Cardiac muscle cell (in vitro differentiated cells and primary cell): ENCODE measurements around the gene MEGF9. TPM values are rescaled to one million over a fixed set of nuclear protein-coding genes. Genes with fewer than 3 reads are reported as not detected.
"Not testable (repeated sequence)": the region's sequence is repeated elsewhere in the genome, so short reads cannot be mapped to it uniquely, and the experiment has no call there.

Experiments used
- DNase-seq, 2 donors: peaks; one replicate each; pipeline versions ENCODE4 v3.0.0 to v3.0.0-alpha.2; 2010 to 2017; ENCODE audit warnings: low read depth in 1 of 2, low spot score in 1 of 2
- H3K27ac ChIP-seq: fragments of 200-600 bp; sonication (generic); 2 replicates; pipeline ENCODE4 v1.5.1; 2016
- H3K27me3 ChIP-seq: fragments of 200-600 bp; sonication (generic); 2 replicates; pipeline ENCODE4 v1.6.0; 2016; ENCODE audit warnings: control low read depth
- H3K36me3 ChIP-seq: fragments of 200-600 bp; sonication (generic); 2 replicates; pipeline ENCODE4 v1.5.1; 2016; ENCODE audit warnings: control low read depth
- H3K4me1 ChIP-seq: fragments of 200-600 bp; sonication (generic); 2 replicates; pipeline ENCODE4 v1.8.1; 2017; ENCODE audit warnings: low read depth, mild to moderate bottlenecking, mixed run types
- H3K4me3 ChIP-seq: fragments of 200-600 bp; sonication (generic); 2 replicates; pipeline ENCODE4 v1.5.1; 2016; ENCODE audit warnings: mild to moderate bottlenecking
- H3K9me3 ChIP-seq: fragments of 200-600 bp; sonication (generic); 2 replicates; pipeline ENCODE4 v1.5.1; 2017; ENCODE audit warnings: low read depth, mild to moderate bottlenecking, control low read depth
- CTCF ChIP-seq: IDR thresholded peaks from 2 replicates; pipeline ENCODE4 v1.5.1; 2012; ENCODE audit warnings: low read depth, mild to moderate bottlenecking, low read length
- polyA plus RNA-seq: library from polyadenylated mRNA; unstranded; fragments of >200 nt; fragmentation: Nextera tagmentation; extraction: Ambion mirVana; gene quantifications from 2 replicates; pipeline ENCODE4 v1.2.1, GENCODE V29; 2016
- total RNA-seq: library from RNA; depleted of rRNA; stranded (reverse); fragments of >200 nt; gene quantifications from 2 replicates; pipeline ENCODE4 v1.2.3, GENCODE V29; 2016

MEGF9 gene
- total and polyA plus RNA-seq, 2 experiments from 2014 or later = 0.60 to 1.8 TPM

- DNase-seq = no peak
- Histone ChIP-seq H3K36me3 (no peaks in the 10 kb centered on the region), H3K4me3 (no peak overlapping the region), H3K4me1 (no peaks in the 10 kb centered on the region), H3K27ac (no peak overlapping the region), H3K27me3 (no peaks in the 10 kb centered on the region), H3K9me3 (no peaks in the 10 kb centered on the region)
- TF ChIP-seq CTCF = no peak
Observed at GRCh38 chr9:120555839-120556238, 158.4 kb downstream of the MEGF9 start.

DNA sequence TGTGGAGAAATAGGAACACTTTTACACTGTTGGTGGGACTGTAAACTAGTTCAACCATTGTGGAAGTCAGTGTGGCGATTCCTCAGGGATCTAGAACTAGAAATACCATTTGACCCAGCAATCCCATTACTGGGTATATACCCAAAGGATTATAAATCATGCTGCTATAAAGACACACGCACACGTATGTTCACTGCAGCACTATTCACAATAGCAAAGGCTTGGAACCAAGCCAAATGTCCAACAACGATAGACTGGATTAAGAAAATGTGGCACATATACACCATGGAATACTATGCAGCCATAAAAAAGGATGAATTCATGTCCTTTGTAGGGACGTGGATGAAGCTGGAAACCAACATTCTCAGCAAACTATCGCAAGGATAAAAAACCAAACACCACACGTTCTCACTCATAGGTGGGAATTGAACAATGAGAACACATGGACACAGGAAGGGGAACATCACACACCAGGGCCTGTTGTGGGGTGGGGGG is 162.0 kb downstream of the MEGF9 start:
- not testable (repeated sequence) for H3K27ac ChIP-seq, H3K4me3 ChIP-seq, H3K4me1 ChIP-seq, H3K27me3 ChIP-seq, DNase-seq, H3K9me3 ChIP-seq
- peaks cover 25% of the 10 kb centered on the region for H3K36me3 ChIP-seq

Other genes with a start within 250 kb of the MEGF9 start
- gene CDK5RAP2, start 134.3 kb downstream of the MEGF9 start, total RNA-seq = 35.6 and 60.4 TPM in 2 replicates
- 33.5 and 52.7 TPM in 2 replicates for gene CDK5RAP2, start 134.3 kb downstream of the MEGF9 start, polyA plus RNA-seq
- 32.9 and 45.5 TPM in 2 replicates for gene FBXW2, start 78.9 kb upstream of the MEGF9 start, total RNA-seq
- 36.5 and 38.3 TPM in 2 replicates for gene FBXW2, start 78.9 kb upstream of the MEGF9 start, polyA plus RNA-seq
- gene PSMD5, start 128.5 kb upstream of the MEGF9 start, total RNA-seq = 16.0 and 20.7 TPM in 2 replicates
- 25.3 and 50.1 TPM in 2 replicates for gene PSMD5, start 128.5 kb upstream of the MEGF9 start, polyA plus RNA-seq
- gene PHF19, start 162.7 kb upstream of the MEGF9 start, total RNA-seq = 8.9 and 40.0 TPM in 2 replicates
- 7.1 and 36.8 TPM in 2 replicates for gene PHF19, start 162.7 kb upstream of the MEGF9 start, polyA plus RNA-seq
- gene TRAF1, start 212.3 kb upstream of the MEGF9 start, total RNA-seq = 4.1 and 7.5 TPM in 2 replicates
- 3.0 and 3.5 TPM in 2 replicates for gene TRAF1, start 212.3 kb upstream of the MEGF9 start, polyA plus RNA-seq